Measurements from ENCODE around the gene KRTAP13-2. TPM values are rescaled to one million over a fixed set of nuclear protein-coding genes. Genes with fewer than 3 reads are reported as not detected.

Gene KRTAP13-2
- total RNA-seq, 1 donor from 2014 or later = not detected

- Mint-ChIP-seq H3K4me3 (ENCODE audit: unreplicated experiment) (no peak overlapping the region), H3K27ac (ENCODE audit: unreplicated experiment) (no peak overlapping the region), H3K4me1 (ENCODE audit: low read depth, unreplicated experiment) (no peaks in the 10 kb centered on the region), H3K36me3 (ENCODE audit: unreplicated experiment) (no peaks in the 10 kb centered on the region), H3K9me3 (ENCODE audit: unreplicated experiment) (peaks cover 1% of the 10 kb centered on the region), H3K27me3 (ENCODE audit: unreplicated experiment) (peaks cover 2% of the 10 kb centered on the region)
- no peak for DNase-seq
- no peak for TF ChIP-seq CTCF (IDR thresholded peaks at IDR 0.05; ENCODE audit: partially characterized antibody, unreplicated experiment)
These were observed 45.7 kb downstream of the KRTAP13-2 start for GRCh38 chr21:30326390-30326789.

Small RNA genes lying within 50 kb of the gene (microRNA-seq; reads per million reads assigned to microRNA genes)
- not detected for gene MIR4327 (ENCODE audit: unreplicated experiment)

Other genes with a start within 250 kb of the KRTAP13-2 start
- gene CLDN17, start 205.5 kb downstream of the KRTAP13-2 start, total RNA-seq (ENCODE audit: unreplicated experiment) = not detected
- not detected for gene CLDN8, start 156.2 kb downstream of the KRTAP13-2 start, total RNA-seq (ENCODE audit: unreplicated experiment)
- gene KRTAP24-1, start 89.3 kb downstream of the KRTAP13-2 start, total RNA-seq (ENCODE audit: unreplicated experiment) = not detected
- gene KRTAP25-1, start 82.8 kb downstream of the KRTAP13-2 start, total RNA-seq (ENCODE audit: unreplicated experiment) = not detected
- gene KRTAP26-1, start 52.0 kb downstream of the KRTAP13-2 start, total RNA-seq (ENCODE audit: unreplicated experiment) = not detected
- gene KRTAP27-1, start 34.6 kb downstream of the KRTAP13-2 start, total RNA-seq (ENCODE audit: unreplicated experiment) = not detected
- gene KRTAP23-1, start 23.7 kb downstream of the KRTAP13-2 start, total RNA-seq (ENCODE audit: unreplicated experiment) = not detected
- gene KRTAP13-1, start 23.8 kb upstream of the KRTAP13-2 start, total RNA-seq (ENCODE audit: unreplicated experiment) = not detected
- not detected for gene KRTAP13-3, start 53.7 kb upstream of the KRTAP13-2 start, total RNA-seq (ENCODE audit: unreplicated experiment)
- not detected for gene KRTAP13-4, start 57.9 kb upstream of the KRTAP13-2 start, total RNA-seq (ENCODE audit: unreplicated experiment)
- gene KRTAP15-1, start 68.0 kb upstream of the KRTAP13-2 start, total RNA-seq (ENCODE audit: unreplicated experiment) = not detected
- not detected for gene KRTAP19-1, start 108.1 kb upstream of the KRTAP13-2 start, total RNA-seq (ENCODE audit: unreplicated experiment)
- gene KRTAP19-2, start 115.2 kb upstream of the KRTAP13-2 start, total RNA-seq (ENCODE audit: unreplicated experiment) = not detected
- not detected for gene KRTAP19-3, start 119.7 kb upstream of the KRTAP13-2 start, total RNA-seq (ENCODE audit: unreplicated experiment)
- gene KRTAP19-4, start 124.9 kb upstream of the KRTAP13-2 start, total RNA-seq (ENCODE audit: unreplicated experiment) = not detected
- gene KRTAP19-5, start 129.9 kb upstream of the KRTAP13-2 start, total RNA-seq (ENCODE audit: unreplicated experiment) = not detected
- not detected for gene KRTAP19-6, start 169.6 kb upstream of the KRTAP13-2 start, total RNA-seq (ENCODE audit: unreplicated experiment)
- not detected for gene KRTAP19-7, start 189.0 kb upstream of the KRTAP13-2 start, total RNA-seq (ENCODE audit: unreplicated experiment)
- not detected for gene KRTAP22-2, start 218.1 kb upstream of the KRTAP13-2 start, total RNA-seq (ENCODE audit: unreplicated experiment)
- not detected for gene KRTAP6-3, start 220.2 kb upstream of the KRTAP13-2 start, total RNA-seq (ENCODE audit: unreplicated experiment)
- not detected for gene KRTAP6-2, start 226.6 kb upstream of the KRTAP13-2 start, total RNA-seq (ENCODE audit: unreplicated experiment)
- gene KRTAP22-1, start 228.8 kb upstream of the KRTAP13-2 start, total RNA-seq (ENCODE audit: unreplicated experiment) = not detected
- gene KRTAP6-1, start 241.7 kb upstream of the KRTAP13-2 start, total RNA-seq (ENCODE audit: unreplicated experiment) = not detected
- not detected for gene KRTAP20-1, start 244.2 kb upstream of the KRTAP13-2 start, total RNA-seq (ENCODE audit: unreplicated experiment)
- gene KRTAP20-4, start 248.4 kb upstream of the KRTAP13-2 start, total RNA-seq (ENCODE audit: unreplicated experiment) = not detected